GM12874 (cell line): ENCODE results near the gene ZNFX1.

Source experiments
- CTCF ChIP-seq: IDR thresholded peaks from 2 replicates; pipeline ENCODE4 v1.5.1; 2011; ENCODE audit warnings: low read depth, mild to moderate bottlenecking, control low read depth, low read length, moderate library complexity; ENCODE audit not compliant: insufficient read depth

The ZNFX1 gene

GRCh38 chr20:49288784-49289696, 11.2 kb upstream of the ZNFX1 start:
- TF ChIP-seq CTCF = no peak

- no peak for TF ChIP-seq CTCF
Observed at GRCh38 chr20:49288250-49288751, 10.4 kb upstream of the ZNFX1 start.

- TF ChIP-seq CTCF = no peak
Observed at GRCh38 chr20:49287555-49288249, 9.8 kb upstream of the ZNFX1 start.

- TF ChIP-seq CTCF = no peak
Observed at GRCh38 chr20:49286689-49287551, 9.1 kb upstream of the ZNFX1 start.

- TF ChIP-seq CTCF = no peak
Observed at GRCh38 chr20:49285813-49286494, 8.1 kb upstream of the ZNFX1 start.

- no peak for TF ChIP-seq CTCF
Observed at GRCh38 chr20:49285233-49285668, 7.4 kb upstream of the ZNFX1 start.
